K562 (cell line): ENCODE results near the gene NACA. TPM values are rescaled to one million over a fixed set of nuclear protein-coding genes. Genes with fewer than 3 reads are reported as not detected.
A peak's percentile ranks its signal among the peaks of the same experiment; 100 is the strongest.

Experiments used
- ATAC-seq: fragments of 200-7000 bp; cut with Tn5 transposase; 3 replicates; pipeline ENCODE4 v1.9.1; 2020; ENCODE audit warnings: moderate library complexity
- BruUV-seq: library from RNA; stranded (reverse); fragments of 400-500 nt; replicated peaks from 2 replicates; lab custom pipeline; 2021; lab: Mats Ljungman, UMichigan
- CTCF ChIA-PET: fragments of 300-600 bp; formaldehyde crosslinking; extraction: SDS; loops from one replicate; lab custom pipeline; 2021; ENCODE audit warnings: low intra/inter-chr PET ratio; lab: Yijun Ruan, JAX
- POLR2A ChIA-PET: fragments of 300-600, 350-650 bp; sonication (Branson Sonifier 250); formaldehyde crosslinking; extraction: SDS; loops from one replicate; lab custom pipeline; 2021; ENCODE audit warnings: antibody characterized with exemption, inconsistent platforms; lab: Yijun Ruan, JAX
- DNase-seq, 4 experiments: peaks; one replicate each; pipeline versions ENCODE4 v3.0.0 to v3.0.0-alpha.2; 2011 to 2018; ENCODE audit warnings: low spot score in 3 of 4, mixed read lengths in 3 of 4; ENCODE audit errors: extremely low read depth in 1 of 4
- FAIRE-seq: peaks from 2 replicates; lab custom pipeline; 2011; peaks lifted over from hg19 to GRCh38; lab: Jason Lieb, UNC
- H2AFZ ChIP-seq: 2 replicates; pipeline ENCODE4 v1.6.0; 2011; ENCODE audit warnings: low read depth, low read length, control low read depth, inconsistent platforms
- H3K27ac ChIP-seq: fragments of 200-600 bp; 3 replicates; pipeline ENCODE4 v1.8.0; 2011; ENCODE audit warnings: low read depth, mild to moderate bottlenecking, control low read depth, inconsistent platforms, low read length, moderate library complexity, mixed read lengths; ENCODE audit errors: extremely low read depth
- H3K27me3 ChIP-seq, 2 experiments: fragments of 300-600 bp in 1 of 2; 2 replicates in 1 of 2; 3 replicates in 1 of 2; pipeline versions ENCODE4 v1.6.0 to v1.8.0; 2011; ENCODE audit warnings: inconsistent platforms in 2 of 2, low read length in 2 of 2, mild to moderate bottlenecking in 1 of 2, mixed read lengths in 1 of 2, moderate library complexity in 1 of 2; ENCODE audit not compliant: control insufficient read depth in 2 of 2, insufficient read depth in 2 of 2
- H3K36me3 ChIP-seq: fragments of 300-600 bp; 3 replicates; pipeline ENCODE4 v1.8.0; 2011; ENCODE audit warnings: mild to moderate bottlenecking, low read length, inconsistent platforms; ENCODE audit not compliant: control insufficient read depth, insufficient read depth
- H3K4me1 ChIP-seq, 2 experiments: fragments of 200-600 bp in 1 of 2; replicated peaks in 1 of 2; 2 replicates in 1 of 2; 3 replicates in 1 of 2; pipeline versions ENCODE4 v1.5.1 to v1.8.0; 2011; ENCODE audit warnings: inconsistent platforms in 2 of 2, low read length in 2 of 2, mild to moderate bottlenecking in 1 of 2, mixed read lengths in 1 of 2, moderate library complexity in 1 of 2; ENCODE audit not compliant: control insufficient read depth in 2 of 2, insufficient read depth in 2 of 2
- H3K4me2 ChIP-seq: 2 replicates; pipeline ENCODE4 v1.6.1; 2011; ENCODE audit warnings: low read length, control low read depth, inconsistent platforms, mixed read lengths; ENCODE audit not compliant: insufficient read depth
- H3K4me3 ChIP-seq: fragments of 200-600 bp; sonication (generic), shearing (Covaris generic); 2 replicates; pipeline ENCODE4 v1.5.1; 2016; ENCODE audit warnings: control low read depth, inconsistent platforms
- H3K79me2 ChIP-seq: fragments of 200-600 bp; 3 replicates; pipeline ENCODE4 v1.8.0; 2011; ENCODE audit warnings: low read length, inconsistent platforms; ENCODE audit not compliant: control insufficient read depth, insufficient read depth
- H3K9ac ChIP-seq, 2 experiments: 2 replicates each; pipeline versions ENCODE4 v1.6.0 to v1.6.1; 2011; ENCODE audit warnings: low read depth in 2 of 2, low read length in 2 of 2, control low read depth in 1 of 2, inconsistent platforms in 1 of 2, mild to moderate bottlenecking in 1 of 2, mixed read lengths in 1 of 2; ENCODE audit not compliant: insufficient read depth in 1 of 2
- H3K9me1 ChIP-seq: one replicate; pipeline ENCODE4 v1.6.0; 2011; ENCODE audit warnings: inconsistent platforms, mild to moderate bottlenecking, low read length, moderate library complexity; ENCODE audit not compliant: control insufficient read depth, insufficient read depth
- H3K9me3 ChIP-seq: replicated peaks from 2 replicates; pipeline ENCODE4 v1.5.1; 2011; ENCODE audit warnings: low read depth, low read length, inconsistent platforms; ENCODE audit not compliant: control insufficient read depth, insufficient read depth
- H4K20me1 ChIP-seq: replicated peaks from 2 replicates; pipeline ENCODE4 v1.6.1; 2011; ENCODE audit warnings: low read length, inconsistent platforms, mixed read lengths; ENCODE audit not compliant: control insufficient read depth, insufficient read depth
- ARID2 ChIP-seq: fragments of 450-650 bp; IDR thresholded peaks from 2 replicates; pipeline ENCODE4 v1.6.1; 2017; ENCODE audit warnings: antibody characterized with exemption, mild to moderate bottlenecking
- ASH1L ChIP-seq: fragments of 450-650 bp; IDR thresholded peaks from 2 replicates; pipeline ENCODE4 v1.6.1; 2018; ENCODE audit warnings: borderline replicate concordance, mild to moderate bottlenecking, low read depth; ENCODE audit not compliant: partially characterized antibody
- ETV5 ChIP-seq: sonication (generic); formaldehyde crosslinking; IDR thresholded peaks from 2 replicates; pipeline ENCODE4 v1.4.0; 2020; ENCODE audit warnings: low read depth, mild to moderate bottlenecking, missing genetic modification reagents
- MEF2D ChIP-seq: conservative IDR thresholded peaks from 2 replicates; pipeline ENCODE4 v1.6.1; 2016; ENCODE audit warnings: low read depth, missing genetic modification characterization, missing compliant biosample characterization
- OTX1 ChIP-seq: fragments of 450-650 bp; formaldehyde crosslinking; IDR thresholded peaks from 2 replicates; pipeline ENCODE4 v1.4.0; 2022; ENCODE audit warnings: mild to moderate bottlenecking
- POLR2A ChIP-seq: fragments of 450-650 bp; conservative IDR thresholded peaks from 2 replicates; pipeline ENCODE4 v1.6.1; 2016
- ZBED1 ChIP-seq: IDR thresholded peaks from 2 replicates; pipeline ENCODE4 v1.6.1; 2014
- ZC3H8 ChIP-seq: fragments of 450-650 bp; IDR thresholded peaks from 2 replicates; pipeline ENCODE4 v1.6.1; 2017
- ZNF3 ChIP-seq: fragments of 250-450 bp; sonication (Bioruptor Pico); IDR thresholded peaks from 2 replicates; pipeline ENCODE4 v1.5.0; 2021; ENCODE audit warnings: mild to moderate bottlenecking, moderate library complexity
- ZNF79 ChIP-seq: fragments of 250-450 bp; sonication (Bioruptor Pico); IDR thresholded peaks from 2 replicates; pipeline ENCODE4 v1.4.0; 2020; ENCODE audit warnings: low read depth, mild to moderate bottlenecking, moderate library complexity
- WGBS: fragments of 100-300 bp; shearing (Covaris generic); methylation state at CpG from one replicate; pipeline ENCODE4 v1.1.6; 2016; ENCODE audit warnings: low coverage, mixed read lengths; ENCODE audit not compliant: insufficient coverage; ENCODE audit errors: missing lambda C conversion rate; 5-methylcytosine and 5-hydroxymethylcytosine counted together
- in situ Hi-C: fragments of 300-500 bp; cut with MboI; formaldehyde crosslinking; loops from 4 replicates; pipeline ENCODE4 v1.15.0; 2018; ENCODE audit warnings: inconsistent platforms, mixed read lengths
- intact Hi-C: fragments of 100-400 bp; cut with micrococcal nuclease; formaldehyde crosslinking; loops from 2 replicates; pipeline ENCODE4 v1.14.2; 2022
- polyA plus RNA-seq, 8 experiments: library from polyadenylated mRNA; depleted of rRNA in 4 of 8; stranded (reverse) in 5 of 8; unstranded in 3 of 8; fragments of >200 nt; fragmentation: Nextera tagmentation in 2 of 8; fragmentation: Illumina TruSeq in 1 of 8; extraction: Ambion mirVana in 2 of 8; extraction: Trizol in 1 of 8; gene quantifications; 2 replicates each; pipeline versions ENCODE4 v1.2.1 to v1.2.3, GENCODE V29; 2011 to 2014; ENCODE audit warnings: inconsistent platforms in 1 of 8, missing spikeins in 1 of 8
- total RNA-seq, 7 experiments: library from RNA; depleted of rRNA in 6 of 7; stranded (reverse); fragments of >200 nt in 6 of 7; fragmentation: Illumina TruSeq in 2 of 7; extraction: Trizol in 2 of 7; gene quantifications; 2 replicates each; pipeline versions ENCODE4 v1.2.1 to v1.2.3, GENCODE V29; 2011 to 2021; ENCODE audit warnings: low replicate concordance in 1 of 7
- TF ChIP-seq, protein P1 (sequence below): sonication (generic); formaldehyde crosslinking; IDR thresholded peaks from 2 replicates; pipeline ENCODE4 v1.8.1; 2023; ENCODE audit warnings: mild to moderate bottlenecking, missing genetic modification reagents
- TF ChIP-seq, protein P2 (sequence below), 2 experiments: fragments of 450-650 bp in 1 of 2; IDR thresholded peaks; 2 replicates each; pipeline ENCODE4 v1.6.1; 2011 to 2017; ENCODE audit warnings: low read depth in 2 of 2, antibody characterized with exemption in 1 of 2, borderline replicate concordance in 1 of 2, low read length in 1 of 2, mild to moderate bottlenecking in 1 of 2, mixed read lengths in 1 of 2; ENCODE audit not compliant: control insufficient read depth in 1 of 2

The NACA gene
- total and polyA plus RNA-seq, 9 of the 15 experiments (the other 6 are each of a cell fraction or from before 2014, with no cell fraction given) = 1,030 to 2,416 (median 1,645) TPM

DNA sequence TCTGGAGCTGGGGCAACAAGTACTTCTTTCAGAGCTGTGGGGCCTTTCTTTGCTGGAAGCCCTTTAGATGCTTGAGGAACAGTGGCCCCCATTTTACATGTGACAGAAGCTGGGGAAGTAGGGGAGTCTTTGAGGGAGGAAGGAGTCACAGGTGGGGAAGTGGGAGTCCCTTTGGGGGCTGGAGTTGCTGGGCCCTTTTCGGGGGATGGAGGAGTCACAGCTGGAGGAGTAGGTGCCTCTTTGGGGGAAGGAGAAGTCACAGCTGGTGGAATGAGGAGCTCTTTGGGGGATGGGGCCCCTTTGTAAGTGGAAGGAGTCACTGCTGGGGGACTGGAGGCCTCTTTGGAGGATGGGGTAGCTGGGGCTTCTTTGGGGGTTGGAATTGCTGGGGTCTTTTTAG lies 8.6 kb downstream of the NACA start:
- Histone ChIP-seq H3K4me2 (no peak overlapping the region), H3K9me3 (no peaks in the 10 kb centered on the region), H3K27me3 (no peaks in the 10 kb centered on the region), H3K4me1 (peaks cover 22 to 28% of the 10 kb centered on the region in 2 experiments), H3K27ac (peak overlapping the region; percentile 19; the same call in 1 of the 3 replicates), H3K9me1 (peaks cover 32% of the 10 kb centered on the region), H4K20me1 (peaks cover 53% of the 10 kb centered on the region), H2AFZ (no peak overlapping the region), H3K36me3 (peaks cover 94% of the 10 kb centered on the region), H3K9ac (no peak overlapping the region; a peak in 1 of 4 replicates), H3K79me2 (peaks cover 71% of the 10 kb centered on the region), H3K4me3 (no peak overlapping the region)
- WGBS = 85% methylated on average over 1 of the region's 1 CpG
- ChIA-PET CTCF (no interaction called here), POLR2A (interaction anchor here (0.6 to 2.0 kb wide), 7 partner anchors 9 to 37 kb away, joined by 3 to 27 read pairs (median 6); partner anchors contain the start of genes NACA and PTGES3)
- intact Hi-C loops = no loop called here
- no peak for FAIRE-seq
- no peak for ATAC-seq
- in situ Hi-C loops = no loop called here
- TF ChIP-seq ASH1L (no peak), OTX1 (CRISPR knock-in tag) (no peak), ZC3H8 (no peak), POLR2A (peak; percentile 7; the same call in 1 of the 2 replicates)
- DNase-seq = peak in 2 of 4 experiments; percentile 25 to 32
- no TSS peak for BruUV-seq

DNA sequence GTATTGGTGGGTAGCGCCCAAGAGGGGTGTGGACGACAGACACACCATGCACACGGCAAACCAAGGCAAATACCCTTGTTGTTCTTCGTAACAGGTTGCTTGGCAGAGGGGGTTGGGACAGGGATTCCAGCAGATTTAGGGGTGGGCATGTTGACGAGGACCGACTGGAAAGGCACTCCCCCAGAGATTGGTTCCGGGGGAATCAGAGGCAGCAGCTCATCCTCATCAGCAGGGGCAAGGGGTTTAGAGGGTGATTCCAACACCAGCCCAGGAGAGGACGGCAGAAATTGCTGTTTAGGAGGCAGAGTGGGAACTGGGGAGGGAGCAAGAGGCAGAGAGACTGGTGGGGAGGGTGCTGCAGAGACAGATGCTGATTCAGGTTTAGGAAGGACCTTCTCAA lies 9.3 kb downstream of the NACA start:
- no peak overlapping the region for H3K4me2 ChIP-seq
- in situ Hi-C loops = no loop called here
- peaks cover 25% of the 10 kb centered on the region for H3K9me1 ChIP-seq
- 80% methylated on average over 8 of the region's 8 CpGs for WGBS
- peak overlapping the region in 1 of 2 experiments; percentile 4; a peak in 1 of 4 replicates for H3K9ac ChIP-seq
- intact Hi-C loops = no loop called here
- no peaks in the 10 kb centered on the region for H3K9me3 ChIP-seq
- CTCF ChIA-PET = no interaction called here
- H4K20me1 ChIP-seq = peaks cover 46% of the 10 kb centered on the region
- no peak for FAIRE-seq
- H3K79me2 ChIP-seq = peaks cover 64% of the 10 kb centered on the region
- peaks cover 91% of the 10 kb centered on the region for H3K36me3 ChIP-seq
- peaks cover 15 to 22% of the 10 kb centered on the region in 2 experiments for H3K4me1 ChIP-seq
- no peak for ATAC-seq
- DNase-seq = peak in 1 of 4 experiments; percentile 9
- no peak overlapping the region for H3K27ac ChIP-seq
- no peak overlapping the region for H2AFZ ChIP-seq
- no peaks in the 10 kb centered on the region for H3K27me3 ChIP-seq
- POLR2A ChIA-PET = interaction anchor here (0.9 to 2.0 kb wide), 5 partner anchors 8 to 32 kb away, joined by 3 to 27 read pairs (median 10); partner anchors contain the start of genes NACA and PTGES3
- H3K4me3 ChIP-seq = no peak overlapping the region
- no TSS peak for BruUV-seq
- TF ChIP-seq ARID2 = no peak
- TF ChIP-seq ETV5 (CRISPR knock-in tag) = no peak
- no peak for TF ChIP-seq ZNF79 (CRISPR knock-in tag)
- no peak for TF ChIP-seq ZNF3 (CRISPR knock-in tag)
- TF ChIP-seq, protein P1, sequence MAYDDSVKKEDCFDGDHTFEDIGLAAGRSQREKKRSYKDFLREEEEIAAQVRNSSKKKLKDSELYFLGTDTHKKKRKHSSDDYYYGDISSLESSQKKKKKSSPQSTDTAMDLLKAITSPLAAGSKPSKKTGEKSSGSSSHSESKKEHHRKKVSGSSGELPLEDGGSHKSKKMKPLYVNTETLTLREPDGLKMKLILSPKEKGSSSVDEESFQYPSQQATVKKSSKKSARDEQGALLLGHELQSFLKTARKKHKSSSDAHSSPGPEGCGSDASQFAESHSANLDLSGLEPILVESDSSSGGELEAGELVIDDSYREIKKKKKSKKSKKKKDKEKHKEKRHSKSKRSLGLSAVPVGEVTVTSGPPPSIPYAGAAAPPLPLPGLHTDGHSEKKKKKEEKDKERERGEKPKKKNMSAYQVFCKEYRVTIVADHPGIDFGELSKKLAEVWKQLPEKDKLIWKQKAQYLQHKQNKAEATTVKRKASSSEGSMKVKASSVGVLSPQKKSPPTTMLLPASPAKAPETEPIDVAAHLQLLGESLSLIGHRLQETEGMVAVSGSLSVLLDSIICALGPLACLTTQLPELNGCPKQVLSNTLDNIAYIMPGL (CRISPR knock-in tag) = 0 out of 2 replicates have a peak, but pooled peaks have one; percentile 15
- TF ChIP-seq, protein P2, sequence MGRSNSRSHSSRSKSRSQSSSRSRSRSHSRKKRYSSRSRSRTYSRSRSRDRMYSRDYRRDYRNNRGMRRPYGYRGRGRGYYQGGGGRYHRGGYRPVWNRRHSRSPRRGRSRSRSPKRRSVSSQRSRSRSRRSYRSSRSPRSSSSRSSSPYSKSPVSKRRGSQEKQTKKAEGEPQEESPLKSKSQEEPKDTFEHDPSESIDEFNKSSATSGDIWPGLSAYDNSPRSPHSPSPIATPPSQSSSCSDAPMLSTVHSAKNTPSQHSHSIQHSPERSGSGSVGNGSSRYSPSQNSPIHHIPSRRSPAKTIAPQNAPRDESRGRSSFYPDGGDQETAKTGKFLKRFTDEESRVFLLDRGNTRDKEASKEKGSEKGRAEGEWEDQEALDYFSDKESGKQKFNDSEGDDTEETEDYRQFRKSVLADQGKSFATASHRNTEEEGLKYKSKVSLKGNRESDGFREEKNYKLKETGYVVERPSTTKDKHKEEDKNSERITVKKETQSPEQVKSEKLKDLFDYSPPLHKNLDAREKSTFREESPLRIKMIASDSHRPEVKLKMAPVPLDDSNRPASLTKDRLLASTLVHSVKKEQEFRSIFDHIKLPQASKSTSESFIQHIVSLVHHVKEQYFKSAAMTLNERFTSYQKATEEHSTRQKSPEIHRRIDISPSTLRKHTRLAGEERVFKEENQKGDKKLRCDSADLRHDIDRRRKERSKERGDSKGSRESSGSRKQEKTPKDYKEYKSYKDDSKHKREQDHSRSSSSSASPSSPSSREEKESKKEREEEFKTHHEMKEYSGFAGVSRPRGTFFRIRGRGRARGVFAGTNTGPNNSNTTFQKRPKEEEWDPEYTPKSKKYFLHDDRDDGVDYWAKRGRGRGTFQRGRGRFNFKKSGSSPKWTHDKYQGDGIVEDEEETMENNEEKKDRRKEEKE (IDR thresholded peaks at IDR 0.05; ENCODE audit: borderline replicate concordance in 1 of 2, control insufficient read depth in 1 of 2, low read depth in 2 of 2, low read length in 1 of 2) = no peak
- TF ChIP-seq MEF2D (tag) = no peak
- TF ChIP-seq ZBED1 = no peak
